GM23248 (cell line): Measurements from ENCODE around the gene ETHE1. TPM values are rescaled to one million over a fixed set of nuclear protein-coding genes. Genes with fewer than 3 reads are reported as not detected.

ENCODE experiments used
- DNase-seq: peaks from one replicate; pipeline ENCODE4 v3.0.0-alpha.2; 2015
- H2AFZ ChIP-seq: fragments of 200-600 bp; sonication (generic); 2 replicates; pipeline ENCODE4 v1.6.1; 2016; ENCODE audit warnings: antibody characterized with exemption
- H3F3A ChIP-seq: fragments of 200-600 bp; sonication (generic); 2 replicates; pipeline ENCODE4 v1.6.1; 2016; ENCODE audit warnings: mild to moderate bottlenecking, antibody characterized with exemption, mixed run types; ENCODE audit not compliant: insufficient read depth
- H3K27ac ChIP-seq: fragments of 200-600 bp; sonication (generic); 2 replicates; pipeline ENCODE4 v1.5.1; 2016; ENCODE audit warnings: mild to moderate bottlenecking
- H3K27me3 ChIP-seq: fragments of 200-600 bp; sonication (generic); replicated peaks from 2 replicates; pipeline ENCODE4 v1.6.1; 2016; ENCODE audit warnings: mild to moderate bottlenecking; ENCODE audit not compliant: insufficient read depth
- H3K36me3 ChIP-seq: fragments of 200-600 bp; sonication (generic); 2 replicates; pipeline ENCODE4 v1.6.1; 2016; ENCODE audit warnings: low read depth, mild to moderate bottlenecking
- H3K4me1 ChIP-seq: fragments of 200-600 bp; sonication (generic); 2 replicates; pipeline ENCODE4 v1.6.1; 2016; ENCODE audit warnings: mild to moderate bottlenecking; ENCODE audit not compliant: insufficient read depth
- H3K4me2 ChIP-seq: fragments of 200-600 bp; sonication (generic); one replicate; pipeline ENCODE4 v1.6.1; 2016; ENCODE audit warnings: mild to moderate bottlenecking; ENCODE audit not compliant: unreplicated experiment
- H3K4me3 ChIP-seq: fragments of 200-600 bp; sonication (generic); 2 replicates; pipeline ENCODE4 v1.5.1; 2016; ENCODE audit warnings: mild to moderate bottlenecking
- H3K79me2 ChIP-seq: fragments of 200-600 bp; sonication (generic); 2 replicates; pipeline ENCODE4 v1.6.1; 2016; ENCODE audit warnings: mild to moderate bottlenecking; ENCODE audit not compliant: insufficient read depth
- H3K9ac ChIP-seq: fragments of 200-600 bp; sonication (generic); 2 replicates; pipeline ENCODE4 v1.6.1; 2016; ENCODE audit warnings: mild to moderate bottlenecking
- H3K9me2 ChIP-seq: fragments of 200-600 bp; sonication (generic); 2 replicates; pipeline ENCODE4 v1.6.1; 2016; ENCODE audit warnings: mixed run types, mild to moderate bottlenecking, moderate library complexity; ENCODE audit not compliant: insufficient read depth
- H3K9me3 ChIP-seq: fragments of 200-600 bp; sonication (generic); one replicate; pipeline ENCODE4 v1.6.1; 2017; ENCODE audit warnings: low read depth
- H4K20me1 ChIP-seq: fragments of 200-600 bp; sonication (generic); 2 replicates; pipeline ENCODE4 v1.6.0; 2016; ENCODE audit not compliant: insufficient read depth
- EZH2 ChIP-seq: fragments of 200-600 bp; sonication (generic); IDR thresholded peaks from 2 replicates; pipeline ENCODE4 v1.6.1; 2018; ENCODE audit warnings: antibody characterized with exemption, mild to moderate bottlenecking; ENCODE audit not compliant: insufficient read depth, poor library complexity, severe bottlenecking
- EZH2phosphoT487 ChIP-seq: fragments of 200-600 bp; sonication (generic); IDR thresholded peaks from 2 replicates; pipeline ENCODE4 v1.6.1; 2018; ENCODE audit warnings: antibody characterized with exemption, moderate library complexity, mild to moderate bottlenecking, low read depth; ENCODE audit not compliant: insufficient read depth
- WGBS, 2 experiments: methylation state at CpG; one replicate each; pipeline ENCODE4 v1.1.6; 2015 to 2017; ENCODE audit warnings: low lambda C conversion rate in 2 of 2, low coverage in 1 of 2; ENCODE audit errors: missing lambda C conversion rate in 2 of 2; 5-methylcytosine and 5-hydroxymethylcytosine counted together
- in situ Hi-C: fragments of 300-500 bp; cut with MboI; formaldehyde crosslinking; loops from 2 replicates; pipeline ENCODE4 v1.15.0; 2020
- polyA plus RNA-seq: library from polyadenylated mRNA; unstranded; fragments of >200 nt; fragmentation: Nextera tagmentation; extraction: Ambion mirVana; gene quantifications from 2 replicates; pipeline ENCODE4 v1.2.1, GENCODE V29; 2016
- total RNA-seq: library from RNA; depleted of rRNA; stranded (reverse); fragments of >200 nt; shearing (Covaris generic); gene quantifications from 2 replicates; pipeline ENCODE4 v1.2.3, GENCODE V29; 2014

Gene ETHE1
- total and polyA plus RNA-seq, 2 experiments from 2014 or later: 70.8 to 100.0 TPM

GRCh38 chr19:43574424-43575155 is 47.6 kb upstream of the ETHE1 start:
- Histone ChIP-seq H3K4me3 (peak overlapping the region; percentile 100), H3K36me3 (no peaks in the 10 kb centered on the region), H4K20me1 (no peaks in the 10 kb centered on the region), H3F3A (no peaks in the 10 kb centered on the region), H3K79me2 (peaks cover 48% of the 10 kb centered on the region), H3K9me2 (no peaks in the 10 kb centered on the region), H3K4me1 (peaks cover 6% of the 10 kb centered on the region), H3K27ac (peak overlapping the region; percentile 78), H2AFZ (peak overlapping the region; percentile 99), H3K9ac (peak overlapping the region; percentile 98), H3K9me3 (no peaks in the 10 kb centered on the region), H3K27me3 (no peaks in the 10 kb centered on the region), H3K4me2 (peak overlapping the region; percentile 92)
- WGBS, 2 experiments: 21 to 23% methylated on average over 12 of the region's 12 CpGs
- DNase-seq: peak; percentile 60
- TF ChIP-seq EZH2phosphoT487 (no peak), EZH2 (no peak)
- in situ Hi-C loops: no loop called here

DNA sequence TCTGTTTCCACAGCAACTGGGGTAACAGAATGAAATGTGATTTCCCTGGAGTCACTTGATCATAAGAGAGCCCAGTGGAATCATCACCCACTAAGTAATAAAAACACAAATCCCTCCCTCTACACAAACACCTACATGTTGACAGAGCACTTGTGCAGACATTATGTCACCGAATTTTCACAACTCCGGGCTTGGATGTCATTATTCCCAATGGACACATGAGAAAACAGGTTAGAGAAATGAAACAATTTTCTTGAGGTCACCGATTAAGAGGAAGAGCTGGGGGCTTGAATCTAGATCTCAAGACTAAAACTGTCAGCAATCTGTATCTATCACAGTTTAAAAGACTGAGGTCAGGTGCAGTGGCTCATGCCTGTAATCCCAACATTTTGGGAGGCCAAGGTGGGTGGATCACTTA is 45.2 kb upstream of the ETHE1 start:
- no peak for TF ChIP-seq EZH2phosphoT487
- no peak for TF ChIP-seq EZH2
- no peak for DNase-seq
- no peaks in the 10 kb centered on the region for H4K20me1 ChIP-seq
- in situ Hi-C loops: no loop called here
- no peak overlapping the region for H3K9ac ChIP-seq
- no peaks in the 10 kb centered on the region for H3K9me2 ChIP-seq
- peaks cover 6% of the 10 kb centered on the region for H3K4me1 ChIP-seq
- no peaks in the 10 kb centered on the region for H3K9me3 ChIP-seq
- no peaks in the 10 kb centered on the region for H3F3A ChIP-seq
- H3K27me3 ChIP-seq: no peaks in the 10 kb centered on the region
- no peak overlapping the region for H3K4me3 ChIP-seq
- H3K27ac ChIP-seq: no peak overlapping the region
- no peaks in the 10 kb centered on the region for H3K36me3 ChIP-seq
- H3K79me2 ChIP-seq: peaks cover 64% of the 10 kb centered on the region
- WGBS, 2 experiments: 68 to 70% methylated on average over 3 of the region's 3 CpGs
- no peak overlapping the region for H3K4me2 ChIP-seq
- no peak overlapping the region for H2AFZ ChIP-seq

DNA sequence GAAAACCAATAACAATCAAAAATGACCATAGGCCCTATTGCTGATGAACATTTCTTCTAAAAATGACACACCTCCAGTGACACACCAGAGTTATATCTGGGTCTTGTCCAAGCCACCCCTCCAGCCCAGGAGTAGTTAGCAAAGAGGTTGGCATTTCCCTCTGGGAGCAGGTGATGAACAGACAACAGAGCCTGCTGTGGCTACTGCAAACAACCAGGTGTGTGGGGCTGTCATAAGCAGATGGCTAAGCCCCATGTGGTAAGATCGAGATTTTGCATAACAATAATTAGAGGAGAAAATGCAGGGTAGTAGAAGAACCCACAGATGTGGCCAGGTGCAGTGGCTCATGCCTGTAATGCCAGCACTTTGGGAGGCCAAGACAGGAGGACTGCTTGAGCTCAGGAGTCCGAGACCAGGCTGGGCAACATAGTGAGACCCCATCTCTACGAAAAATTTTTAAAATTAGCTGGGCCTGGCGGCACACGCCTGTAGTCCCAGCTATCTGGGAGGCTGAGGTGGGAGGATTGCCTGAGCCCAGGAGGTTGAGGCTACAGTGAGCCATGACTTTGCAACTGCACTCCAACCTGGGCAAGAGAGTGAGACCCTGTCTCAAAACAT is 43.3 kb upstream of the ETHE1 start:
- no peak overlapping the region for H2AFZ ChIP-seq
- in situ Hi-C loops: no loop called here
- peaks cover 6% of the 10 kb centered on the region for H3K4me1 ChIP-seq
- no peaks in the 10 kb centered on the region for H3K36me3 ChIP-seq
- H4K20me1 ChIP-seq: no peaks in the 10 kb centered on the region
- no peak overlapping the region for H3K27ac ChIP-seq
- WGBS, 2 experiments: 98% methylated on average over 5 of the region's 5 CpGs
- H3K9me2 ChIP-seq: no peaks in the 10 kb centered on the region
- DNase-seq: peak; percentile 21
- H3K79me2 ChIP-seq: peaks cover 64% of the 10 kb centered on the region
- no peak overlapping the region for H3K4me2 ChIP-seq
- no peak overlapping the region for H3K9ac ChIP-seq
- H3K4me3 ChIP-seq: no peak overlapping the region
- no peaks in the 10 kb centered on the region for H3F3A ChIP-seq
- no peaks in the 10 kb centered on the region for H3K9me3 ChIP-seq
- TF ChIP-seq EZH2: no peak
- no peak for TF ChIP-seq EZH2phosphoT487
- H3K27me3 ChIP-seq: no peaks in the 10 kb centered on the region

GRCh38 chr19:43569657-43570056 is 42.7 kb upstream of the ETHE1 start:
- no peaks in the 10 kb centered on the region for H3K36me3 ChIP-seq
- H3K9me3 ChIP-seq: no peaks in the 10 kb centered on the region
- H3K4me2 ChIP-seq: no peak overlapping the region
- DNase-seq: no peak
- 83 to 85% methylated on average over 4 to 5 of the region's 5 CpGs for WGBS, 2 experiments
- no peak overlapping the region for H2AFZ ChIP-seq
- H3K9ac ChIP-seq: no peak overlapping the region
- in situ Hi-C loops: no loop called here
- H3F3A ChIP-seq: no peaks in the 10 kb centered on the region
- H3K79me2 ChIP-seq: peaks cover 58% of the 10 kb centered on the region
- H3K27me3 ChIP-seq: no peaks in the 10 kb centered on the region
- H4K20me1 ChIP-seq: no peaks in the 10 kb centered on the region
- H3K4me3 ChIP-seq: no peak overlapping the region
- no peaks in the 10 kb centered on the region for H3K9me2 ChIP-seq
- peaks cover 5% of the 10 kb centered on the region for H3K4me1 ChIP-seq
- H3K27ac ChIP-seq: no peak overlapping the region
- TF ChIP-seq EZH2 (no peak), EZH2phosphoT487 (no peak)

DNA sequence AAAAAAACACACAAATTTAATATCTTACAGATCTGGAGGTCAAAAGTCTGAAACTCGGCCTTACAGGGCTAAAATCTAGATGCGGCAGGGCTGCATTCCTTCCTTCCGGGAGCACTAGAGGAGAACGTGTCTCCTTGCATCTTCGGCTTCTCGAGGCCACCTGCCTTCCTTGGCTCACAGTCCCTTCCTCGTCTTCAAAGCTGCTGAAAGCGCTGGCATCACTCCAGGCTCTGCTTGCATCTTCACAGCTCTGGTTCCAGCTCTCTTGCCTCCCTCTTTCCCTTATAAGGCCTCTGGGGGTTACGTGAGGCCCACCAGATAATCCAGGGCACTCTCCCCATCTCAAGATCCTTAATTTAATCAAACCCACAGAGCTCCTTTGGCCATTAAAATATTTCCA is 37.8 kb upstream of the ETHE1 start:
- Histone ChIP-seq H3K27ac (no peak overlapping the region), H3K9ac (no peak overlapping the region), H3F3A (peaks cover 25% of the 10 kb centered on the region), H3K4me1 (peaks cover 8% of the 10 kb centered on the region; the same call in 1 of the 2 replicates), H3K36me3 (no peaks in the 10 kb centered on the region), H3K79me2 (peaks cover 24% of the 10 kb centered on the region), H2AFZ (no peak overlapping the region), H3K4me2 (no peak overlapping the region), H3K9me3 (no peaks in the 10 kb centered on the region), H3K9me2 (no peaks in the 10 kb centered on the region), H4K20me1 (no peaks in the 10 kb centered on the region), H3K27me3 (no peaks in the 10 kb centered on the region), H3K4me3 (no peak overlapping the region)
- no peak for DNase-seq
- 77 to 79% methylated on average over 9 of the region's 9 CpGs for WGBS, 2 experiments
- TF ChIP-seq EZH2: no peak
- TF ChIP-seq EZH2phosphoT487: no peak
- in situ Hi-C loops: no loop called here
